ENCODE data around the gene BUB1B.

BUB1B gene

DNA sequence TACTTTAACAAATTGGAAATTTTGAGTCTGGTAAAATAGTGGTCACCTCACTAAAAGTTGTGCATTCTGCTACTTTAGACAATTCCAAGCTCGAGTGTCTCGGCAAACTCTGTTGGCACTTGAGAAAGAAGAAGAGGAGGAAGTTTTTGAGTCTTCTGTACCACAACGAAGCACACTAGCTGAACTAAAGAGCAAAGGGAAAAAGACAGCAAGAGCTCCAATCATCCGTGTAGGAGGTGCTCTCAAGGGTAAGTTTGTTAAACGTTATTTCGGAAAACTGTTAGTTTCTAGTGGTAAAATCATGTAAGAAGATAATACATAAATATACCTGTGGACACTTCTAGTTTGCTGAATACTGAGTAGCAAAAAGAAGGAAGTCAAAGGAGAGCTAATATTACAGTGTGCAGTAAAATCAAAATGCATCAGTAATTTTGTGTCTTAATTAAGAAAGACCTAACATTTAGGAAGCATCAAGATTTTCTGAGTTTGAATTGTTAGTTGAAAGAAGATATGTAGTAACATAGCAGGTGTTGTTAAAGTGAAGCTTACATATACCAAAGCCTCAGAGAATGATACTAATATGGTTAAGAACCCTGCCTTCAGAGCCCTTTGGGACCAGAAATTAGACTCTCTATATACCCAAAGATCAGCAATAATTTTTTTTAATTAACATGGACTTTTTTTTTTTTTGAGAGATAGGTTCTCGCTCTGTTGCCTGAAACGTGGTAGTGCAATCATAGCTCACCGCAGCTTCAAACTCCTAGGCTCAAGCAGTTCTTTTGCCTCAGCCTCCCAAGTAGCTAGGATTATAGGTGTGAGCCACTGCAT is 23.0 kb downstream of the BUB1B start:
- Histone ChIP-seq H3K9ac (ENCODE audit: low read depth in 1 of 2, low read length in 2 of 2) (no peak overlapping the region), H3K4me3 (ENCODE audit: low read length in 2 of 2) (no peak overlapping the region), H3K36me3 (ENCODE audit: control insufficient read depth in 2 of 2, insufficient read depth in 2 of 2, low read length in 2 of 2) (no peaks in the 10 kb centered on the region), H3K9me3 (ENCODE audit: control insufficient read depth in 2 of 2, low read length in 2 of 2) (no peaks in the 10 kb centered on the region), H3K27ac (ENCODE audit: low read depth in 2 of 2, low read length in 2 of 2) (no peak overlapping the region), H3K4me1 (ENCODE audit: control insufficient read depth in 2 of 2, insufficient read depth in 2 of 2, low read length in 2 of 2) (peaks cover 0 to 3% of the 10 kb centered on the region in 2 donors), H3K27me3 (ENCODE audit: control insufficient read depth in 2 of 2, insufficient read depth in 2 of 2, low read length in 2 of 2) (no peaks in the 10 kb centered on the region)

DNA sequence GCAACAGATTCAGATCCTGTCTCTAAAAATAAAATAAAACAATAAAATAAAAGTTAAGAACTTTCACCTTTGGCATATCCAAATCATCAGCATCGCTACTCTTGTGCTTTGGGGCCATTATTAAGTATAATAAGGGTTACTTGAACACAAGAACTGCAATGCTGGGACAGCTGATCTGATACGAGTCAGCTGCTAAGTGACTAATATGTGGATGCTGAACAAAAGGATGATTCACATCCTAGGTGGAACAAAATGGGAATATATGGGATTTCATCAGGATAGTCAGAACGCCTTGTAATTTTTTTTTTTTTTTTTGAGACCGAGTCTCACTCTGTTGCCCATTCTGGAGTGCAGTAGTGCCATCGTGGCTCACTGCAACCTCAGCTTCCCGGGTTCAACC is 29.7 kb downstream of the BUB1B start:
- H3K4me1 ChIP-seq (ENCODE audit: control insufficient read depth in 2 of 2, insufficient read depth in 2 of 2, low read length in 2 of 2) = no peaks in the 10 kb centered on the region
- H3K9ac ChIP-seq (ENCODE audit: low read depth in 1 of 2, low read length in 2 of 2) = no peak overlapping the region
- no peaks in the 10 kb centered on the region for H3K27me3 ChIP-seq (ENCODE audit: control insufficient read depth in 2 of 2, insufficient read depth in 2 of 2, low read length in 2 of 2)
- peaks cover 0 to 3% of the 10 kb centered on the region in 2 donors for H3K36me3 ChIP-seq (ENCODE audit: control insufficient read depth in 2 of 2, insufficient read depth in 2 of 2, low read length in 2 of 2)
- H3K9me3 ChIP-seq (ENCODE audit: control insufficient read depth in 2 of 2, low read length in 2 of 2) = no peaks in the 10 kb centered on the region
- no peak overlapping the region for H3K27ac ChIP-seq (ENCODE audit: low read depth in 2 of 2, low read length in 2 of 2)
- no peak overlapping the region for H3K4me3 ChIP-seq (ENCODE audit: low read length in 2 of 2)

DNA sequence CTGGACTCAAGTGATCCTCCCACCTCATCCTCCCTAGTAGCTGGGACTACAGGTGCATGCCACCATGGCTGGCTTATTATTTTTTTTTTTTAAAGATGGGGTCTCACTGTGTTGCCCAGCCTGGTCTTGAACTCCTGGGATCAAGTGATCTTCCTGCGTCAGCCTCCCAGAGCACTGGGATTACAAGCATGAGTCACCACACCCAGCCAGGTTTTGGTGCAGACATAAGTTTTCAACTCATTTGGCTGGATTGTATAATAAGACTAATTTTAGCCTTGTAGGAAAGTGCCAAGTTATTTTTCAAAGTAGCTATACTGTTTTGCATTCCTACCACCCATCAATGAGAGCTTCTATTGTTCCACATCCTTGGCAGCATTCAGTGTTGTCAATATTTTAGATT is 32.1 kb downstream of the BUB1B start:
- Histone ChIP-seq H3K27ac (ENCODE audit: low read depth in 2 of 2, low read length in 2 of 2) (no peak overlapping the region), H3K4me1 (ENCODE audit: control insufficient read depth in 2 of 2, insufficient read depth in 2 of 2, low read length in 2 of 2) (no peaks in the 10 kb centered on the region), H3K27me3 (ENCODE audit: control insufficient read depth in 2 of 2, insufficient read depth in 2 of 2, low read length in 2 of 2) (no peaks in the 10 kb centered on the region), H3K9me3 (ENCODE audit: control insufficient read depth in 2 of 2, low read length in 2 of 2) (no peaks in the 10 kb centered on the region), H3K9ac (ENCODE audit: low read depth in 1 of 2, low read length in 2 of 2) (no peak overlapping the region), H3K36me3 (ENCODE audit: control insufficient read depth in 2 of 2, insufficient read depth in 2 of 2, low read length in 2 of 2) (peaks cover 0 to 3% of the 10 kb centered on the region in 2 donors), H3K4me3 (ENCODE audit: low read length in 2 of 2) (no peak overlapping the region)

DNA sequence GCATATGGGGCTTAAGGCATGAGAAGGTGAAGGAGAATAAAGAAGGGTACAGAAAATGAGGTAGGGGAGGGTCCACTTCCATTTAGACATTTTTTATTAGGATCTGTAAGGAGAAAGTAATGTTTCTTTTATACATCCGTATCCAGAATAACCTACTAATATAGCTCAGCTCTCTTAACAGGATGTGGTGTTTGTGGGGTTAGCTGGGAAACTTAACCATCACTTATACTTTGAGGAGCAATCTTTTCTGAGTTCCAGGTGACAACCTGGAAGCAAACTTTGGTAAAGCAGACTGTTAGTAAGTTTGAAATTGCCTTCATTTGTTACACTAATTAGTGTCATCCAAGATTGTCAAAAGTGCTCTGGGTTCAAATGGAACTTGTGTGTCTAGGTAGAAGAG is 36.6 kb downstream of the BUB1B start:
- Histone ChIP-seq H3K36me3 (ENCODE audit: control insufficient read depth in 2 of 2, insufficient read depth in 2 of 2, low read length in 2 of 2) (peaks cover 0 to 7% of the 10 kb centered on the region in 2 donors), H3K9me3 (ENCODE audit: control insufficient read depth in 2 of 2, low read length in 2 of 2) (no peaks in the 10 kb centered on the region), H3K4me1 (ENCODE audit: control insufficient read depth in 2 of 2, insufficient read depth in 2 of 2, low read length in 2 of 2) (no peaks in the 10 kb centered on the region), H3K27me3 (ENCODE audit: control insufficient read depth in 2 of 2, insufficient read depth in 2 of 2, low read length in 2 of 2) (no peaks in the 10 kb centered on the region), H3K4me3 (ENCODE audit: low read length in 2 of 2) (no peak overlapping the region), H3K9ac (ENCODE audit: low read depth in 1 of 2, low read length in 2 of 2) (no peak overlapping the region), H3K27ac (ENCODE audit: low read depth in 2 of 2, low read length in 2 of 2) (no peak overlapping the region)

DNA sequence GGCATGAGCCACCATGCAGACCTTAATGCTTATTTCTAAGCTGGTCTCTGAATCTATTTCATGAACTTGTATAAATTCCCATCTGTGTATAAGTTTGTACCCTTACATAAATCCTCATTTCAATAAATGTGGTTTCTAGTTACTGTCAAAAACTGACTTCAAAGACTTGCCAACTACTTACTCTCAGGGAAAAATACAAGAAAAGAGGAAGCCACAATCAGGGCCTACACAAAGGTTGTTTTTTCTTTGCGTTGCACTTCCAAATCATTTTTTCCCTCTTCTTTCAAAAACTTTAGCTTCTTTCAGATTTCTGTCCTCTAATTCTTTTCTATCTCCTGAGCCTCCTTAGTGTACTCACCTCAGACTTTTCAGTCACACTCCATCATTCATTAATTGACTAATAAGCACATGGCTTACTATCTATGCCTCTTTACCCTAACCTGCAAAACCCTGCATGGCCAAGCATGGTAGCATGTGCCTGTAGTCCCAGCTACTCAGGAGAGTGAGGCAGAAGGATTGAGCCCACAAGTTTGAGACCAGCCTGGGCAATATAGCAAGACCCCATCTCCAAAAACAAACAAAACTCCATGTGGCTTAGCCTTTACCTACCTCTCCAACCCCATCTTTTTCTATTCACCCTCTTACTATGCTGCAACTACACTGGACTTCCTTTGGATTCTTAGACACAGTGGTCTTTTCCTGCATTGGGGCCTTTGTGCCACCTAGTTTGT is 37.7 kb downstream of the BUB1B start:
- Histone ChIP-seq H3K9me3 (ENCODE audit: control insufficient read depth in 2 of 2, low read length in 2 of 2) (no peaks in the 10 kb centered on the region), H3K4me1 (ENCODE audit: control insufficient read depth in 2 of 2, insufficient read depth in 2 of 2, low read length in 2 of 2) (no peaks in the 10 kb centered on the region), H3K4me3 (ENCODE audit: low read length in 2 of 2) (no peak overlapping the region), H3K9ac (ENCODE audit: low read depth in 1 of 2, low read length in 2 of 2) (no peak overlapping the region), H3K27me3 (ENCODE audit: control insufficient read depth in 2 of 2, insufficient read depth in 2 of 2, low read length in 2 of 2) (no peaks in the 10 kb centered on the region), H3K36me3 (ENCODE audit: control insufficient read depth in 2 of 2, insufficient read depth in 2 of 2, low read length in 2 of 2) (peaks cover 0 to 7% of the 10 kb centered on the region in 2 donors), H3K27ac (ENCODE audit: low read depth in 2 of 2, low read length in 2 of 2) (no peak overlapping the region)

DNA sequence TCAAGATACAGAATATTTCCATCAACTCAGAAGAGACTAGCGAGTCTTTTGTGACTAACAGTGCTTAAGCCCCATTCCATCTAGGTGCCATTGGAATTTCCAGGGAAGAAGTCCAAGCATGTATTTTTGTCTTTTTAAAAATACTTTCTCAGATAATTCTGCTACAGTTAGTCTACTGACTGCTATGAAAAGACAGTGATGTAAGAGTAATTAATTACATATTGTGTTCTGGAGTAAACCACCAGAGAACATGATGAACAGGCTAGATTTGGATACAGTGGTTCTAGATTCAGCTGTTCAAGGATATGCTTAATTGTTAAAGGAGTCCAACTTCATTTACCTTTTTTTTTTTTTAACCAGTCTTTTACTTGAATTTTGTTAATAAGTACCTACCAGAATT is 43.2 kb downstream of the BUB1B start:
- Histone ChIP-seq H3K4me1 (ENCODE audit: control insufficient read depth in 2 of 2, insufficient read depth in 2 of 2, low read length in 2 of 2) (no peaks in the 10 kb centered on the region), H3K27me3 (ENCODE audit: control insufficient read depth in 2 of 2, insufficient read depth in 2 of 2, low read length in 2 of 2) (no peaks in the 10 kb centered on the region), H3K9me3 (ENCODE audit: control insufficient read depth in 2 of 2, low read length in 2 of 2) (no peaks in the 10 kb centered on the region), H3K4me3 (ENCODE audit: low read length in 2 of 2) (no peak overlapping the region), H3K9ac (ENCODE audit: low read depth in 1 of 2, low read length in 2 of 2) (no peak overlapping the region), H3K36me3 (ENCODE audit: control insufficient read depth in 2 of 2, insufficient read depth in 2 of 2, low read length in 2 of 2) (peaks cover 0 to 7% of the 10 kb centered on the region in 2 donors), H3K27ac (ENCODE audit: low read depth in 2 of 2, low read length in 2 of 2) (no peak overlapping the region)

DNA sequence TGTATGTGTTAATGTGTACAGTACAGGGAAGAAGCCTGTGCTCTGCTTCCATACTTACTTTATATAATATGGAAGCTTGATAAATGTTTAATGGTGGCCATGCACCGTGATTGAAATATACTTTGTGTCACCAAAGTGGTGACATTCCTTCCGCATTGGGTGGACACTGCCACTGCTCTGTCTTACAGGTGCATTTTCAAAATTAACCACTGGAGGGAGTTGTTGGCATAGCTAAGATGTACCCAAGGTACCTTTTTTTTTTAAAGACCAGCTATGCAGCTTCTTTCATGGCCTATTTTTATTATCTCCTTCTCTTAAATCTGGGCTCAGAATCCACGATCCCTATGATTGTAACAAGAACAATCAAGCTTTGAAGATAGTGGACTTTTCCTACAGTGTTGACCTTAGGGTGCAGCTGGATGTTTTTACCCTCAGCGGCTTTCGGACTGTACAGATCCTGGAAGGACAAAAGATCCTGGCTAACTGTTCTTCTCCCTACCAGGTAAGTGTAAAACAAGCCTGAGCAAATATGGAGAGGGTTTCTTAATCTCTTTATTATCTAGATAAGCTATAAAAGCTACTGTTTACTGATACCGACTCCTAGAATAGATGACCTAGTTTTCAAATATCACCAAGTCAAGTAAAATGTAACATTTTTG is 56.4 kb downstream of the BUB1B start:
- Histone ChIP-seq H3K9ac (ENCODE audit: low read depth in 1 of 2, low read length in 2 of 2) (no peak overlapping the region), H3K4me1 (ENCODE audit: control insufficient read depth in 2 of 2, insufficient read depth in 2 of 2, low read length in 2 of 2) (peaks cover 0 to 3% of the 10 kb centered on the region in 2 donors), H3K36me3 (ENCODE audit: control insufficient read depth in 2 of 2, insufficient read depth in 2 of 2, low read length in 2 of 2) (no peaks in the 10 kb centered on the region), H3K27me3 (ENCODE audit: control insufficient read depth in 2 of 2, insufficient read depth in 2 of 2, low read length in 2 of 2) (no peaks in the 10 kb centered on the region), H3K4me3 (ENCODE audit: low read length in 2 of 2) (no peak overlapping the region), H3K27ac (ENCODE audit: low read depth in 2 of 2, low read length in 2 of 2) (no peak overlapping the region), H3K9me3 (ENCODE audit: control insufficient read depth in 2 of 2, low read length in 2 of 2) (no peaks in the 10 kb centered on the region)

DNA sequence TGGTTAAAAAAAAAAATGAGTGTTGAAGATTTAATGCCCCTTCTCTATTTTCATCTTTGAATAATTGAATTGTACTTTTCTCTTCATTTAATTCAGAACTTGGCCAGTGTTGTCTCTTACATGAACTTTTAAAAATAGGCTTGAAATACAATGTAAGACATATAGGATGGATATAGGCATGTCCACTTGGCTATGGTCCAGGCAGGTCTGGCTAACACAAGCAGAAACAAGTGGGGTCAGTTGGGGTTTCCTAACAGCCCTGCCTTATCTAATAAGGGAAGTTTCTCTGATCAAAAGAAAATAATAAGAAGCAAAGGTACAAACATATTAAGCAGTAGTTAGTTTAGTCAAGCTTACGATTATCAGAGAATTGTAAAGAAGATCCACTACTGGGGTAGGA is 58.9 kb downstream of the BUB1B start:
- no peaks in the 10 kb centered on the region for H3K9me3 ChIP-seq (ENCODE audit: control insufficient read depth in 2 of 2, low read length in 2 of 2)
- no peak overlapping the region for H3K9ac ChIP-seq (ENCODE audit: low read depth in 1 of 2, low read length in 2 of 2)
- no peaks in the 10 kb centered on the region for H3K27me3 ChIP-seq (ENCODE audit: control insufficient read depth in 2 of 2, insufficient read depth in 2 of 2, low read length in 2 of 2)
- no peaks in the 10 kb centered on the region for H3K36me3 ChIP-seq (ENCODE audit: control insufficient read depth in 2 of 2, insufficient read depth in 2 of 2, low read length in 2 of 2)
- peaks cover 0 to 3% of the 10 kb centered on the region in 2 donors for H3K4me1 ChIP-seq (ENCODE audit: control insufficient read depth in 2 of 2, insufficient read depth in 2 of 2, low read length in 2 of 2)
- H3K27ac ChIP-seq (ENCODE audit: low read depth in 2 of 2, low read length in 2 of 2) = no peak overlapping the region
- H3K4me3 ChIP-seq (ENCODE audit: low read length in 2 of 2) = no peak overlapping the region

DNA sequence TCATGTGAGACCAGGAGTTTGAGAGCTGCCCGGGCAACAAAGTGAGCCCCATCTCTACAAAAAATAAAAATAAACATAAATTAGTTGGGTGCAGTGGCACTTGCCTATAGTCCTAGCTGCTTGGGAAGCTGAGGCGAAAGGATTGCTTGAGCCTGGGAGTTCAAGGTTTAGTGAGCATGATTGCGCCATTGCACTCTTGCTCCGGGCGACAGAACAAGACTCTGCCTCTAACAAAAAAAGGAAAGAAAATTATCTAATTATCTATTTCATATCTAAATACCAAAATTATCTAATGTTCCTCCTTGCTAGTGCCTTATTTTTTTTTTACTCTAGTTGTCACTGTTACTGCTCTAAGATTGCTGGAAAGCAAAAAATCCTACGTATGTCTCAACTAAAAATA is 61.3 kb downstream of the BUB1B start:
- Histone ChIP-seq H3K9me3 (ENCODE audit: control insufficient read depth in 2 of 2, low read length in 2 of 2) (no peaks in the 10 kb centered on the region), H3K36me3 (ENCODE audit: control insufficient read depth in 2 of 2, insufficient read depth in 2 of 2, low read length in 2 of 2) (no peaks in the 10 kb centered on the region), H3K27ac (ENCODE audit: low read depth in 2 of 2, low read length in 2 of 2) (no peak overlapping the region), H3K4me3 (ENCODE audit: low read length in 2 of 2) (no peak overlapping the region), H3K27me3 (ENCODE audit: control insufficient read depth in 2 of 2, insufficient read depth in 2 of 2, low read length in 2 of 2) (no peaks in the 10 kb centered on the region), H3K4me1 (ENCODE audit: control insufficient read depth in 2 of 2, insufficient read depth in 2 of 2, low read length in 2 of 2) (peaks cover 0 to 3% of the 10 kb centered on the region in 2 donors), H3K9ac (ENCODE audit: low read depth in 1 of 2, low read length in 2 of 2) (no peak overlapping the region)

DNA sequence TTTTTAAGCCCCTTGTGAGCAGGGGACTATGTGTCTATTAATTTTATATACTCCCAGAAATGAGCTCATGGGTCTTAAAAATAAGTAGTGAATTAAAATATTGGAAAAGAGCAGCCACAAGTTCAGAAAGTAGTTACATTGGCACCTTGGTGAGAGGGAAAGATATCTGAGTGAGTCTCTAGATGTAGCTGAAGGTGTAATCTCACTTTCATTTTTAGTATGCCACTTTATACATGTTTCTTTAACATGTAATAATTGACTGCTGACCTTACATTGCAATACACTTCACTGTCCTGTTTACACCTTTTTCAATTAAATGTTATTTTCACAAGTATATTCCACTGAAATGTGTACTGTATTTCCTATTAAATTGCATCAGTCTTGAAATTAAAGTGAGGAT is 65.9 kb downstream of the BUB1B start:
- Histone ChIP-seq H3K36me3 (ENCODE audit: control insufficient read depth in 2 of 2, insufficient read depth in 2 of 2, low read length in 2 of 2) (no peaks in the 10 kb centered on the region), H3K27me3 (ENCODE audit: control insufficient read depth in 2 of 2, insufficient read depth in 2 of 2, low read length in 2 of 2) (no peaks in the 10 kb centered on the region), H3K4me1 (ENCODE audit: control insufficient read depth in 2 of 2, insufficient read depth in 2 of 2, low read length in 2 of 2) (no peaks in the 10 kb centered on the region), H3K9me3 (ENCODE audit: control insufficient read depth in 2 of 2, low read length in 2 of 2) (no peaks in the 10 kb centered on the region), H3K4me3 (ENCODE audit: low read length in 2 of 2) (no peak overlapping the region), H3K27ac (ENCODE audit: low read depth in 2 of 2, low read length in 2 of 2) (no peak overlapping the region), H3K9ac (ENCODE audit: low read depth in 1 of 2, low read length in 2 of 2) (no peak overlapping the region)
